PC-3 (cell line): ENCODE measurements around the gene HNRNPL.

Experiments
- EZH2 ChIP-seq: fragments of 300-600 bp; sonication (generic); IDR thresholded peaks from one replicate; pipeline ENCODE4 v1.6.1; 2017; ENCODE audit warnings: antibody characterized with exemption, mild to moderate bottlenecking, low read length; ENCODE audit not compliant: unreplicated experiment
- EZH2phosphoT487 ChIP-seq: fragments of 300-600 bp; sonication (generic); IDR thresholded peaks from 2 replicates; pipeline ENCODE4 v1.6.1; 2018; ENCODE audit warnings: mild to moderate bottlenecking, antibody characterized with exemption, low read length, borderline replicate concordance
- TF ChIP-seq, protein P1 (sequence below): fragments of 300-600 bp; sonication (generic); conservative IDR thresholded peaks from 2 replicates; pipeline ENCODE4 v1.5.1; 2017; ENCODE audit warnings: antibody characterized with exemption, low read depth, mild to moderate bottlenecking, low read length

DNA sequence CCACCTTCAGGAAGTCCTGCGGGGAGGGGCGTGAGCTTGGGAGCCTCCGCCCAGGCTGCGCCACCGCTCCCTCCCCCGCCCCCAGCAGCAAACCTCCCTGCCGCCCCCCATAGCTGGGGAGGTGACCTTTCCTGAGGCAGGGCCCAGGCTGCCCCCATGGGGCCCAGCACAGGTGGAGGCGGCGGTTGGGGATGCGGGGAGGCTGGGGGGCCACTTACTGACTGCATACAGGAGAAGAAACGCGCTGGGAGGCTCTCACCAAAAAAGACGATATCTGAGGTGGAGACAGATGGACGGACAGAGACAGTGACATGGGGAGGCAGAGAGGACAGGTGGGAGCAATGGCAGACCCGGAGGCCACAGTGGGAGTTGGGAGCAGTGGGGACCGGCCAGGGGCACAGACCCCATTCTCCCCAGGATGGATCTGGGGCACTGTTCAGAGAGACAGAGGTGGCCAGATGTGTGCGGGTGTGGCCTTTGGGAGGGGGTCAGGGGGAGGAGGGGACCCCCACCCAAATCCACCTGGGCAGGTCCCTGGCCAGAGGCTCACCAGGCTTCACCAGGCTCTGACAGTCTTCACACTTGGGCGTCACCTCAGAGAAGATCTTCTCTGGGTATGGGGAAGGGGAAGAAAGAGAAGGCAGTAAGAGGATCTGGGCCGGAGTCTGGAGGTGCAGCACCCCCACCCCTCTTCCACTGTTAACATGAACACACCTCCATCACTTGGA is 31.3 kb upstream of the HNRNPL start:
- TF ChIP-seq, protein P1, sequence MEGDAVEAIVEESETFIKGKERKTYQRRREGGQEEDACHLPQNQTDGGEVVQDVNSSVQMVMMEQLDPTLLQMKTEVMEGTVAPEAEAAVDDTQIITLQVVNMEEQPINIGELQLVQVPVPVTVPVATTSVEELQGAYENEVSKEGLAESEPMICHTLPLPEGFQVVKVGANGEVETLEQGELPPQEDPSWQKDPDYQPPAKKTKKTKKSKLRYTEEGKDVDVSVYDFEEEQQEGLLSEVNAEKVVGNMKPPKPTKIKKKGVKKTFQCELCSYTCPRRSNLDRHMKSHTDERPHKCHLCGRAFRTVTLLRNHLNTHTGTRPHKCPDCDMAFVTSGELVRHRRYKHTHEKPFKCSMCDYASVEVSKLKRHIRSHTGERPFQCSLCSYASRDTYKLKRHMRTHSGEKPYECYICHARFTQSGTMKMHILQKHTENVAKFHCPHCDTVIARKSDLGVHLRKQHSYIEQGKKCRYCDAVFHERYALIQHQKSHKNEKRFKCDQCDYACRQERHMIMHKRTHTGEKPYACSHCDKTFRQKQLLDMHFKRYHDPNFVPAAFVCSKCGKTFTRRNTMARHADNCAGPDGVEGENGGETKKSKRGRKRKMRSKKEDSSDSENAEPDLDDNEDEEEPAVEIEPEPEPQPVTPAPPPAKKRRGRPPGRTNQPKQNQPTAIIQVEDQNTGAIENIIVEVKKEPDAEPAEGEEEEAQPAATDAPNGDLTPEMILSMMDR: no peak
- TF ChIP-seq EZH2: no peak
- no peak for TF ChIP-seq EZH2phosphoT487
